Transverse colon (tissue), 4 donors: Measurements from ENCODE around the gene PRCP.

Experiments
- CTCF ChIP-seq, 5 experiments: fragments of 200-600 bp in 3 of 5; fragments of 450-650 bp in 2 of 5; sonication (generic) in 3 of 5; IDR thresholded peaks; 1 replicate in 2 of 5; 2 replicates in 3 of 5; pipeline ENCODE4 v1.5.1; 2016 to 2017; ENCODE audit warnings: antibody characterized with exemption in 5 of 5, inconsistent platforms in 3 of 5, mild to moderate bottlenecking in 2 of 5, moderate library complexity in 1 of 5
- EP300 ChIP-seq: sonication (generic); formaldehyde crosslinking; IDR thresholded peaks from one replicate; pipeline ENCODE4 v1.6.1; 2017; ENCODE audit warnings: antibody characterized with exemption, low read depth
- POLR2A ChIP-seq: fragments of 450-650 bp; IDR thresholded peaks from one replicate; pipeline ENCODE4 v1.6.1; 2016; ENCODE audit warnings: antibody characterized with exemption, mild to moderate bottlenecking, moderate library complexity
- POLR2AphosphoS5 ChIP-seq, 3 donors: sonication (generic); formaldehyde crosslinking; IDR thresholded peaks; one replicate each; pipeline ENCODE4 v1.6.1; 2016; ENCODE audit warnings: antibody characterized with exemption in 3 of 3

- TF ChIP-seq CTCF (IDR thresholded peaks at IDR 0.05): no peak
- no peak for TF ChIP-seq POLR2A
- no peak for TF ChIP-seq POLR2AphosphoS5 (IDR thresholded peaks at IDR 0.05)
- TF ChIP-seq EP300: no peak
Measured at GRCh38 chr11:82939456-82939855, 39.2 kb upstream of the PRCP start.
